ENCODE data around the gene NFIA. TPM values are rescaled to one million over a fixed set of nuclear protein-coding genes. Genes with fewer than 3 reads are reported as not detected.

NFIA gene
- total and polyA plus RNA-seq, 9 of the 15 experiments (the other 6 are each of a cell fraction or from before 2014, with no cell fraction given): 5.3 to 24.9 (median 9.8) TPM

- TF ChIP-seq ZNF175 (CRISPR knock-in tag; IDR thresholded peaks at IDR 0.05; ENCODE audit: low read depth) (no peak), TAF1 (IDR thresholded peaks at IDR 0.05; ENCODE audit: control insufficient read depth, extremely low read depth, insufficient read depth, low read length, severe bottlenecking) (no peak), ARID3A (IDR thresholded peaks at IDR 0.05; ENCODE audit: borderline replicate concordance, low read depth, low read length) (no peak), POLR2AphosphoS5 (IDR thresholded peaks at IDR 0.05; ENCODE audit: control insufficient read depth, insufficient read depth, low read depth, low read length) (no peak), TRIM28 (IDR thresholded peaks at IDR 0.05) (no peak), NR2C1 (IDR thresholded peaks at IDR 0.05) (no peak), NR2C1 (tag; IDR thresholded peaks at IDR 0.05) (no peak), STAT5A (IDR thresholded peaks at IDR 0.05; ENCODE audit: borderline replicate concordance, low read length) (no peak), MAFK (IDR thresholded peaks at IDR 0.05; ENCODE audit: low read length) (peak; percentile 49; the same call in 1 of the 2 replicates), ARID4B (CRISPR knock-in tag; IDR thresholded peaks at IDR 0.05) (no peak), KLF16 (IDR thresholded peaks at IDR 0.05) (no peak), CHD1 (IDR thresholded peaks at IDR 0.05; ENCODE audit: low read length) (no peak), NCOR1 (IDR thresholded peaks at IDR 0.05) (no peak), ZNF384 (IDR thresholded peaks at IDR 0.05; ENCODE audit: low read depth, low read length) (no peak), IRF9 (tag; IDR thresholded peaks at IDR 0.05) (0 out of 2 replicates have a peak, but pooled peaks have one; percentile 17), NFE2 (IDR thresholded peaks at IDR 0.05; ENCODE audit: low read depth) (peak; percentile 84), ZSCAN29 (IDR thresholded peaks at IDR 0.05) (no peak), TAL1 (IDR thresholded peaks at IDR 0.05) (no peak), HDAC6 (IDR thresholded peaks at IDR 0.05; ENCODE audit: low read depth, low read length) (no peak)
- TF ChIP-seq, protein P1, sequence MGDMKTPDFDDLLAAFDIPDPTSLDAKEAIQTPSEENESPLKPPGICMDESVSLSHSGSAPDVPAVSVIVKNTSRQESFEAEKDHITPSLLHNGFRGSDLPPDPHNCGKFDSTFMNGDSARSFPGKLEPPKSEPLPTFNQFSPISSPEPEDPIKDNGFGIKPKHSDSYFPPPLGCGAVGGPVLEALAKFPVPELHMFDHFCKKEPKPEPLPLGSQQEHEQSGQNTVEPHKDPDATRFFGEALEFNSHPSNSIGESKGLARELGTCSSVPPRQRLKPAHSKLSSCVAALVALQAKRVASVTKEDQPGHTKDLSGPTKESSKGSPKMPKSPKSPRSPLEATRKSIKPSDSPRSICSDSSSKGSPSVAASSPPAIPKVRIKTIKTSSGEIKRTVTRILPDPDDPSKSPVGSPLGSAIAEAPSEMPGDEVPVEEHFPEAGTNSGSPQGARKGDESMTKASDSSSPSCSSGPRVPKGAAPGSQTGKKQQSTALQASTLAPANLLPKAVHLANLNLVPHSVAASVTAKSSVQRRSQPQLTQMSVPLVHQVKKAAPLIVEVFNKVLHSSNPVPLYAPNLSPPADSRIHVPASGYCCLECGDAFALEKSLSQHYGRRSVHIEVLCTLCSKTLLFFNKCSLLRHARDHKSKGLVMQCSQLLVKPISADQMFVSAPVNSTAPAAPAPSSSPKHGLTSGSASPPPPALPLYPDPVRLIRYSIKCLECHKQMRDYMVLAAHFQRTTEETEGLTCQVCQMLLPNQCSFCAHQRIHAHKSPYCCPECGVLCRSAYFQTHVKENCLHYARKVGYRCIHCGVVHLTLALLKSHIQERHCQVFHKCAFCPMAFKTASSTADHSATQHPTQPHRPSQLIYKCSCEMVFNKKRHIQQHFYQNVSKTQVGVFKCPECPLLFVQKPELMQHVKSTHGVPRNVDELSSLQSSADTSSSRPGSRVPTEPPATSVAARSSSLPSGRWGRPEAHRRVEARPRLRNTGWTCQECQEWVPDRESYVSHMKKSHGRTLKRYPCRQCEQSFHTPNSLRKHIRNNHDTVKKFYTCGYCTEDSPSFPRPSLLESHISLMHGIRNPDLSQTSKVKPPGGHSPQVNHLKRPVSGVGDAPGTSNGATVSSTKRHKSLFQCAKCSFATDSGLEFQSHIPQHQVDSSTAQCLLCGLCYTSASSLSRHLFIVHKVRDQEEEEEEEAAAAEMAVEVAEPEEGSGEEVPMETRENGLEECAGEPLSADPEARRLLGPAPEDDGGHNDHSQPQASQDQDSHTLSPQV (IDR thresholded peaks at IDR 0.05): peak; percentile 58; the same call in 1 of the 2 replicates
Observed at GRCh38 chr1:61175976-61176375, 93.6 kb downstream of the NFIA start (continued).
